Measurements from ENCODE around the gene RAB41. TPM values are rescaled to one million over a fixed set of nuclear protein-coding genes. Genes with fewer than 3 reads are reported as not detected.

Gene RAB41
- not detected for total RNA-seq

DNA sequence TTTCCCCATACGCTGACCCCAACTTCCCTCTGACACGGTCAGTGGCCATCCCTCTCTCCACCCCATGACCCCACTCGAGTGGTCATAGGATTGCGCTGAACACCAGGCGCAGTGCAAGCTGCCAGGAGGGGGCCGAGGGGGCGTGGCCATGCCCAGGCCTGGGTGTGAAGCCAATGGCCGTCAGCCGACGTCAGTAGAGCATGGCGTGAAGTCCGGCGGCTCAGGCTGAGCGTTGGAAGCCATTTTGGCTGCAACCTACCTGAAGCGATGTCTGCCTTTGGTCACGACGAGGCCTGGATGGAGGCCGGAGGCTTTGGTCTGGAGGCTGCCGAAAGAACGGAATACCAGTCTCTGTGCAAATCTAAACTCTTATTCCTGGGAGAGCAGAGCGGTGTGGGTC lies at the start of gene RAB41:
Gene RAB41 (plus strand): TSS at position 222 of the 400 bp plus-strand sequence. CDS start 46 bp downstream, at position 268.

DNA sequence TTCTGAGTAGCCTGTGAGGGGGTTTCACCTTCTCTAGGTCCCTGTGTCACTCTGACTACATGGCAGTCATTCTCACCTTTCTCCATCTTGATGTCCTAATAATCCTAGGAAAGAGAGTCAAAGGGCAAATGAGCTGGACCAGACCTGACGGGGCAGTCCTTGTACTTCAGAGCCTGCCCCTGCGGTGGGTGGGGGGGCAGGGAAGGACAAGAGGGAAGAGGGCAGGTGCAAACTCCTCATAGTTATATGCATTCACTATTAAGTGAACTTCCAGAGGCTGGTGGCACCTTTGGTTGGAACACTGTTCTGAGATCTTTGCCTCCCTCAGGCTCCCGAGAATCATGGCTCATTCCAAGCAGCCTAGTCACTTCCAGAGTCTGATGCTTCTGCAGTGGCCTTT lies 47.6 kb upstream of the RAB41 start, which contains the start of gene AWAT1:
Gene AWAT1 (plus strand): TSS at position 301 of the 400 bp plus-strand sequence. CDS start 41 bp downstream, at position 342.

GRCh38 chrX:70260104-70260503 lies 21.9 kb upstream of the RAB41 start, which contains the start of gene P2RY4:
Gene P2RY4 (minus strand): TSS chrX:70260204. CDS start chrX:70259624, 580 bp downstream.

DNA sequence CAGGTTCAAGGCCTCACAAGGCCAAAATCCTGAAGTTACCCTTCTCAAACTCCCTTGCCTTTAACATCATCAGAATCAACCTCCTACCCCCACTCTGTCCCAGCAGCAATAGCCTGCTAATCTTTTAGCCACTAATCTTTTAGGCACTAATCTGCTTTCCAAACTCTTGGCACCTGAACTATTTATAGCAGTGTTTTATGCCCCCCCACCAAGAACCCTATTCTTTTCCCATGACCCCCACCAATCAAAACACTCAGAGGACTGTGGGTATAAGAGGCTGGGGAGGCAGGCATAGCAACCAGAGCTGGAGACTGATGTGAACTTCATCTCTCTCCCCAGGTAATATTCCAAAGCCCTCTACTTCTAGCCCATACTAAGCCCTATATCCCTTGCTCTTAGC lies 13.9 kb upstream of the RAB41 start, which contains the start of gene ARR3:
Gene ARR3 (plus strand): TSS at position 301 of the 400 bp plus-strand sequence. CDS start 1,052 bp downstream, outside the sequence.

DNA sequence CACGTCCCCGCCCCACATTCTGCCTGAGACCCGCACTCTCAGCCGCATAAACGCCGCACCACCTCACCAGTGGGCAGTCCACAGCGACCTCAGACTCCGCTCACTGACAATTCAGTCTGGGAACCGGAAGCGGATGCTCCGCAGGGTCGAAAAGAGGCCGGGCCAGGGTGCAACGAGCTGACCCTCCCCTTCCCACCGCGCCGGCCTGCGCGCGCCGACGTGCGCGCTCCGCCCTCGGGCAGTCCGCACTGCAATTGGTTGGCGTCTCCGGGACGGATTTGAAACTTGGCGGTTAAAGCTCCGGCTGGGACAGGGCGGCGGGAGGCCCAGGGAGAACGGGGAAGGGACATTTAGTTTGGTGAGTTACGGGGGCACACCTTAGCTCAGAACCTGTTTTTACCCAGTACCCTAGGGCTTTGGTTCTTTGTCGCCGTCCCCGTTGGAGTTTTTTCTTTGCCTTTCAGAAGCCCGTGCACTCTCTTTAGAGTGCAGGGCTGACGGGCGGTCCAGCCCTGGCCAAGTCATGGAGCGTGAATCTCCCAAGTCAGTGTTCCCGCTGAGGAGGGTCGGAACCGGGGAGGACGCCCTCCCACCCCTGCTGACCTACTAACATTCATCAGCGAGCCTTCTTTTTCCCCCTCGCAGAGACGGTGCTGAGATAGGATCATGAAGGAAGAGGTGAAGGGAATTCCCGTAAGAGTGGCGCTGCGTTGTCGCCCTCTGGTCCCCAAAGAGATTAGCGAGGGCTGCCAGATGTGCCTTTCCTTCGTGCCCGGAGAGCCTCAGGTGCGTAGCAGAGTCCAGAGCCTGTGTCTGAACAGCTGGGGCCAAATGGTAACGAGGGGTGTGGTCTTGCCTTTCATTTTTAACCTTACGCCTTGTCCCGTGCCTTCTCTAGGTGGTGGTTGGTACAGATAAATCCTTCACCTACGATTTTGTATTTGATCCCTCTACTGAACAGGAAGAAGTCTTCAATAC lies 8.1 kb downstream of the RAB41 start, which contains the start of the genes KIF4A and PDZD11:
Gene KIF4A (plus strand): TSS at position 312 of the 978 bp plus-strand sequence. CDS start 355 bp downstream, at position 667.
Gene PDZD11 (minus strand): TSS at position 135 of the 978 bp plus-strand sequence. CDS start 586 bp downstream, outside the sequence.

Small RNA genes within 50 kb of the gene (small RNA-seq; reads per million reads assigned to genes)
- 0.18 reads per million for gene RNA5SP507

Other genes with a start within 250 kb of the RAB41 start
- not detected for gene AWAT2, start 232.2 kb upstream of the RAB41 start, total RNA-seq
- gene OTUD6A, start 219.7 kb upstream of the RAB41 start, total RNA-seq, result not detected
- gene IGBP1, start 148.7 kb upstream of the RAB41 start, total RNA-seq, result 90.2 TPM
- not detected for gene DGAT2L6, start 104.7 kb upstream of the RAB41 start, total RNA-seq
- gene AWAT1, start 47.5 kb upstream of the RAB41 start, total RNA-seq, result not detected
- gene P2RY4, start 22.0 kb upstream of the RAB41 start, total RNA-seq, result not detected
- not detected for gene ARR3, start 13.8 kb upstream of the RAB41 start, total RNA-seq
- 45.4 TPM for gene PDZD11, start 7.8 kb downstream of the RAB41 start, total RNA-seq
- gene KIF4A, start 7.9 kb downstream of the RAB41 start, total RNA-seq, result 5.8 TPM
- 14.3 TPM for gene GDPD2, start 141.1 kb downstream of the RAB41 start, total RNA-seq
- gene DLG3, start 162.7 kb downstream of the RAB41 start, total RNA-seq, result 68.0 TPM

Measured in diencephalon (tissue), 1 donor.